ENCODE measurements around the gene SHLD2. TPM values are rescaled to one million over a fixed set of nuclear protein-coding genes. Genes with fewer than 3 reads are reported as not detected.

The SHLD2 gene
- total RNA-seq, 1 experiment from 2014 or later: 28.9 TPM

DNA sequence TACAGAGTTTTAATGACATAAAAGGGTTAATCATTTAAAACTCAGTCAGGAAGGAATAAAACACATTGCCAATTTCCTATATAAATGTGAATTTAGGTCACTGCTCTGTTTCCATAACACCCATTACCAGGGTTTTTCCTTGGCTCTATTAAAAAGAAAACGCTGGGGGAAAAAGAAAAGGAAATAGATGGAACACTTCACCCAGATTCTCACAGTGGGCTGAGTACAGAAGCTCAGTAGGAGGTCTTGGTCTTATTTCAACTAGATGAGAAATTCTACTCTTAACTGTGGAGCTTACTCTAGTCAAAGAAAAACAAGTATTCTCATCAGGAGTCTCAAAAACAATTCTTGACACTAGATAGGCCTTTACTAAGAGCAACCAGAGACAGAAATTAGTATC lies 36.8 kb upstream of the SHLD2 start (continued):
- TF ChIP-seq, protein P1, sequence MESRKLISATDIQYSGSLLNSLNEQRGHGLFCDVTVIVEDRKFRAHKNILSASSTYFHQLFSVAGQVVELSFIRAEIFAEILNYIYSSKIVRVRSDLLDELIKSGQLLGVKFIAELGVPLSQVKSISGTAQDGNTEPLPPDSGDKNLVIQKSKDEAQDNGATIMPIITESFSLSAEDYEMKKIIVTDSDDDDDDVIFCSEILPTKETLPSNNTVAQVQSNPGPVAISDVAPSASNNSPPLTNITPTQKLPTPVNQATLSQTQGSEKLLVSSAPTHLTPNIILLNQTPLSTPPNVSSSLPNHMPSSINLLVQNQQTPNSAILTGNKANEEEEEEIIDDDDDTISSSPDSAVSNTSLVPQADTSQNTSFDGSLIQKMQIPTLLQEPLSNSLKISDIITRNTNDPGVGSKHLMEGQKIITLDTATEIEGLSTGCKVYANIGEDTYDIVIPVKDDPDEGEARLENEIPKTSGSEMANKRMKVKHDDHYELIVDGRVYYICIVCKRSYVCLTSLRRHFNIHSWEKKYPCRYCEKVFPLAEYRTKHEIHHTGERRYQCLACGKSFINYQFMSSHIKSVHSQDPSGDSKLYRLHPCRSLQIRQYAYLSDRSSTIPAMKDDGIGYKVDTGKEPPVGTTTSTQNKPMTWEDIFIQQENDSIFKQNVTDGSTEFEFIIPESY (IDR thresholded peaks at IDR 0.05; ENCODE audit: extremely low read depth, insufficient replicate concordance, low read length): no peak
- TF ChIP-seq POLR2AphosphoS5 (IDR thresholded peaks at IDR 0.05; ENCODE audit: low read depth, low read length): no peak
- TF ChIP-seq RAD21 (IDR thresholded peaks at IDR 0.05; ENCODE audit: low read depth): no peak

DNA sequence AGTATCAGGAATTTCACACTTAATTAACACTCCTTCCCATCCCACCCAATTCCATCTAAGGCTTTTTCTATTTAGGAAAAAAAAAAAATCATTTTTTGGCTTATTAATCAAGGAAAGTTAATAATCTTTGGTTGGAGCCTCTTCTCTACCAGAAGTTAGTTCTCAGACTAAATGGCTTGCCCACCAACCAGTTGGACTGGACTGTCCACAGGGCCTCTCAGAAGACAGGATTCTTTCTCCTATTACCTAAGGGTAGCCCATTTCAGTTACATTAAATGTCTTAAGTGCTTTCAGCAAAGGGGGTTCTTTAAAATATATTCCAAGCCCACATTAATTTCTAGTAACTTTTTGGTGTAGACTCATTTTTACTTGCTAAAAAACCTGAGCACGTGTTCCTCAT lies 35.6 kb upstream of the SHLD2 start:
- Histone ChIP-seq H3K9ac (ENCODE audit: low read length) (no peak overlapping the region), H3K36me3 (ENCODE audit: control insufficient read depth in 1 of 2, insufficient read depth in 2 of 2, low read length in 2 of 2) (peaks cover 39 to 44% of the 10 kb centered on the region in 2 experiments), H3K27ac (ENCODE audit: low read depth, low read length) (no peak overlapping the region), H2AFZ (ENCODE audit: low read depth, low read length, poor library complexity, severe bottlenecking) (no peak overlapping the region), H3K4me1 (ENCODE audit: control insufficient read depth in 1 of 2, insufficient read depth in 2 of 2, low read length in 2 of 2) (no peaks in the 10 kb centered on the region), H4K20me1 (ENCODE audit: insufficient read depth) (no peaks in the 10 kb centered on the region), H3K4me3 (replicated peaks in 1 of 2; ENCODE audit: low read depth in 1 of 2, low read length in 2 of 2) (no peak overlapping the region), H3K9me2 (ENCODE audit: insufficient read depth) (no peaks in the 10 kb centered on the region), H3K9me3 (ENCODE audit: control insufficient read depth in 1 of 2, insufficient read depth in 1 of 2, low read depth in 1 of 2, low read length in 2 of 2) (no peaks in the 10 kb centered on the region), H3K79me2 (ENCODE audit: insufficient read depth, low read length) (no peaks in the 10 kb centered on the region), H3K4me2 (ENCODE audit: low read length) (no peak overlapping the region), H3K27me3 (ENCODE audit: insufficient read depth, low read length) (no peaks in the 10 kb centered on the region)
- POLR2A ChIA-PET: no interaction called here
- no peak for DNase-seq (ENCODE audit: low read depth, low spot score)
- CTCF ChIA-PET: no interaction called here
- TF ChIP-seq ELF1 (IDR thresholded peaks at IDR 0.05; ENCODE audit: borderline replicate concordance, low read depth) (no peak), EZH2phosphoT487 (IDR thresholded peaks at IDR 0.05; ENCODE audit: borderline replicate concordance) (no peak), YY1 (IDR thresholded peaks at IDR 0.05; ENCODE audit: extremely low read depth, insufficient replicate concordance, low read depth, low read length) (no peak), CEBPB (IDR thresholded peaks at IDR 0.05; ENCODE audit: low read depth) (no peak)
- TF ChIP-seq, protein P2, sequence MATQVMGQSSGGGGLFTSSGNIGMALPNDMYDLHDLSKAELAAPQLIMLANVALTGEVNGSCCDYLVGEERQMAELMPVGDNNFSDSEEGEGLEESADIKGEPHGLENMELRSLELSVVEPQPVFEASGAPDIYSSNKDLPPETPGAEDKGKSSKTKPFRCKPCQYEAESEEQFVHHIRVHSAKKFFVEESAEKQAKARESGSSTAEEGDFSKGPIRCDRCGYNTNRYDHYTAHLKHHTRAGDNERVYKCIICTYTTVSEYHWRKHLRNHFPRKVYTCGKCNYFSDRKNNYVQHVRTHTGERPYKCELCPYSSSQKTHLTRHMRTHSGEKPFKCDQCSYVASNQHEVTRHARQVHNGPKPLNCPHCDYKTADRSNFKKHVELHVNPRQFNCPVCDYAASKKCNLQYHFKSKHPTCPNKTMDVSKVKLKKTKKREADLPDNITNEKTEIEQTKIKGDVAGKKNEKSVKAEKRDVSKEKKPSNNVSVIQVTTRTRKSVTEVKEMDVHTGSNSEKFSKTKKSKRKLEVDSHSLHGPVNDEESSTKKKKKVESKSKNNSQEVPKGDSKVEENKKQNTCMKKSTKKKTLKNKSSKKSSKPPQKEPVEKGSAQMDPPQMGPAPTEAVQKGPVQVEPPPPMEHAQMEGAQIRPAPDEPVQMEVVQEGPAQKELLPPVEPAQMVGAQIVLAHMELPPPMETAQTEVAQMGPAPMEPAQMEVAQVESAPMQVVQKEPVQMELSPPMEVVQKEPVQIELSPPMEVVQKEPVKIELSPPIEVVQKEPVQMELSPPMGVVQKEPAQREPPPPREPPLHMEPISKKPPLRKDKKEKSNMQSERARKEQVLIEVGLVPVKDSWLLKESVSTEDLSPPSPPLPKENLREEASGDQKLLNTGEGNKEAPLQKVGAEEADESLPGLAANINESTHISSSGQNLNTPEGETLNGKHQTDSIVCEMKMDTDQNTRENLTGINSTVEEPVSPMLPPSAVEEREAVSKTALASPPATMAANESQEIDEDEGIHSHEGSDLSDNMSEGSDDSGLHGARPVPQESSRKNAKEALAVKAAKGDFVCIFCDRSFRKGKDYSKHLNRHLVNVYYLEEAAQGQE (IDR thresholded peaks at IDR 0.05; ENCODE audit: low read depth): no peak
- RAD21 ChIA-PET (ENCODE audit: low non-redundant PET in 1 of 2, low total read pairs in 2 of 2, uncharacterized antibody in 2 of 2, unreplicated experiment in 2 of 2): interaction anchor here in 1 of 2 experiments (0.6 kb wide), 1 partner anchor 185 kb away, joined by 4 read pairs; no protein-coding TSS in a partner anchor
- intact Hi-C loops (cut with micrococcal nuclease): no loop called here
- no peak for ATAC-seq
- BruUV-seq (replicated peaks): no TSS peak

All from HCT116 (cell line).